Neural cell (in vitro differentiated cells): Measurements from ENCODE around the gene NIPSNAP3A.

Experiments
- CTCF ChIP-seq: fragments of 450-650 bp; IDR thresholded peaks from 2 replicates; pipeline ENCODE4 v1.5.1; 2014; ENCODE audit warnings: antibody characterized with exemption, mild to moderate bottlenecking, moderate library complexity; ENCODE audit not compliant: poor library complexity, severe bottlenecking
- POLR2AphosphoS5 ChIP-seq: IDR thresholded peaks from 2 replicates; pipeline ENCODE4 v1.6.1; 2012
- RAD21 ChIP-seq: fragments of 450-650 bp; conservative IDR thresholded peaks from 2 replicates; pipeline ENCODE4 v1.6.1; 2014; ENCODE audit warnings: antibody characterized with exemption, mild to moderate bottlenecking, moderate library complexity

- no peak for TF ChIP-seq CTCF
- no peak for TF ChIP-seq RAD21
- TF ChIP-seq POLR2AphosphoS5 = no peak
Measured at GRCh38 chr9:104779946-104780535, 32.6 kb downstream of the NIPSNAP3A start.
